ENCODE data around the gene RPS6KA2. TPM values are rescaled to one million over a fixed set of nuclear protein-coding genes. Genes with fewer than 3 reads are reported as not detected.
A peak's percentile ranks its signal among the peaks of the same experiment; 100 is the strongest.

Gene RPS6KA2
- total RNA-seq, 2 donors from 2014 or later: 2.9 to 4.0 TPM

DNA sequence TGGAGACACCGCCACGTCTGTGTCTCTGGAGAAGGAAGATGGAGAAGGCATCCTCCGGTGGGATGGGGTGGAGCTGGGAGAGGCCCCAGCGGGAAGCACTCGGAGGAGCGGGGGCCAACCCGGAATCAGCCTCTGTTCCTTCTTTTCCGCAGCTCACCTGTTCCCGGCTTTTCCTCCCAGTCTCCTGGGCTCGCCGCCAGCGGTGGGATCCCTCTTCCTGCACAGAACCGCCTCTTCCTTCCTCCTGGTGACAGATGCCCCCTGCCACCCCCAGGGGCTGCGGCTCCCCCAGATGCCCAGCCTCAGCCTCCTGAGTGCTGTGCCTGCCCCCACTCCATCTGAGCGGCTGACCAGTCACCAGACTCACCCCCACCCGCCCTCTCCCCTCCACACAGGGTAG, 63.9 kb downstream of the RPS6KA2 start:
- peaks cover 0 to 9% of the 10 kb centered on the region in 2 donors for H3K36me3 Mint-ChIP-seq
- H3K27ac Mint-ChIP-seq: no peak overlapping the region
- no peak for DNase-seq (ENCODE audit: low spot score in 2 of 2)
- peaks cover 4 to 18% of the 10 kb centered on the region in 2 donors for H3K9me3 Mint-ChIP-seq
- no peak for ATAC-seq

DNA sequence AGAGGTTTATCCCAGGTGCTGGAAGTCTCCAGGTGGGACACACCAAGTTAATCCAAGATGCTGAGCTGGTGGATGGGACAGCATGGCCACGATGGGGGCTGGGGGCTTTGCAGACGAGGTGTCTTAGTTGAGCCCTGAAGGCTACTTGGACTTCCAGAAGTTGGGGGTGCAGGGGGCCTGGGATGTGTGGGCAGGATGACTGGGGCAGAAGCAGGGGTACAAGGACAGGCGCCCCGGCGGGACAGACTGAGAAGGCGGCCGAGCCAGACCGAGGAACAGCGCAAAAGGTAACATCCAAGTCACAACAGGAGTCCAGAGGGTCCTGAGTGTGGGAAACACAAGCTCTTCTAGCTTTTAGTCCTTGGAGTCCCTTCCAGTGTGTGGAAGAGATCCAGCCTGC, 64.3 kb downstream of the RPS6KA2 start:
- no peak overlapping the region for H3K27ac Mint-ChIP-seq
- ATAC-seq (no peak), DNase-seq (ENCODE audit: low spot score in 2 of 2) (no peak)
- H3K36me3 Mint-ChIP-seq: peaks cover 0 to 9% of the 10 kb centered on the region in 2 donors
- peaks cover 4 to 18% of the 10 kb centered on the region in 2 donors for H3K9me3 Mint-ChIP-seq

DNA sequence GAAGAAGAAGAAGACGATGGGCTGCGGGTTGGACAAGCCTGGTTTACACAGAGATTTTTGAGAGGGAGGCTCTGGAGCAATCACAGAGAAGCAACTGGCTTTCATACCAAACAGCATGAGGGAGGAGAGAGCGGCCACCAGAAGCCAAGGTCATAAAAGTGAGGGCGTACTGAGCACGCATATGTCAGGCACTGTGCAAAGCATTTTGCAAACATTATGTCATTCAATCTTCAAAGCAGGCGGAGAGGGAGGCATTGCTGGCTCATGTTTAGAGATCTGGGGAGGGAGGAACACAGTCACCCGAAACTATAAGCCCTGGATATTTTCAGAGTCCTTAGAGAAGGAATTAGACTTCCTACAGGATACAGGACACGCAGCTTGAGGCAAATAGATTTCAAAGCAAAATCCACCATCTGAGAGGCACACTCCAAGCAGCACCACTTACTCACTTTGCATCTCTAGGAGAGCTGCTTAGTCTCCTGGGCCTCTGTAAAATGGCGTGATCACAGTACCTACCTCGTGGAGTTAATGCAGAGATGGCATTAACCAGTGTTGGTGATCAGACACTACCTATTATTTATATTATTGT, 65.2 kb downstream of the RPS6KA2 start:
- H3K9me3 Mint-ChIP-seq: peaks cover 4 to 18% of the 10 kb centered on the region in 2 donors
- no peak overlapping the region for H3K27ac Mint-ChIP-seq
- peaks cover 0 to 14% of the 10 kb centered on the region in 2 donors for H3K36me3 Mint-ChIP-seq
- ATAC-seq (no peak), DNase-seq (ENCODE audit: low spot score in 2 of 2) (no peak)

DNA sequence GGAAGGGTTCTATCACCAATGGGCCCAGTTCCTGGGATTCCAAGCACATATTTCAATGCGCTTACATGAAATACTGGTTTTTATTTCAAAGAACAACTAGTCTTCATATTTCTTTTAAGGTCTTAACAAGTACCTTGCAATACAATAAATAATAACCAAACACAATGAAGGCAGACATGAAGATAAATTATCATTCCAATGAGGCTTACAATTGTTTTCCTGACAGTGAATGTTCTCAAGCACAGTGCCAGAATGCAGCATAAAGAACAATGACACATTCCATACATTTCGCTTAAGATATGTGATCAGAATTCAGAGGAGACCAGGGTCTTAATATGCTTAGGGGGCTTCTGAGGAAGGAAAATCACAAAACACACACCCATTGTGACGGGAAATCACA, 66.8 kb downstream of the RPS6KA2 start:
- H3K9me3 Mint-ChIP-seq: peaks cover 4 to 18% of the 10 kb centered on the region in 2 donors
- DNase-seq (ENCODE audit: low spot score in 2 of 2) (no peak), ATAC-seq (no peak)
- H3K27ac Mint-ChIP-seq: no peak overlapping the region
- H3K36me3 Mint-ChIP-seq: peaks cover 0 to 16% of the 10 kb centered on the region in 2 donors

DNA sequence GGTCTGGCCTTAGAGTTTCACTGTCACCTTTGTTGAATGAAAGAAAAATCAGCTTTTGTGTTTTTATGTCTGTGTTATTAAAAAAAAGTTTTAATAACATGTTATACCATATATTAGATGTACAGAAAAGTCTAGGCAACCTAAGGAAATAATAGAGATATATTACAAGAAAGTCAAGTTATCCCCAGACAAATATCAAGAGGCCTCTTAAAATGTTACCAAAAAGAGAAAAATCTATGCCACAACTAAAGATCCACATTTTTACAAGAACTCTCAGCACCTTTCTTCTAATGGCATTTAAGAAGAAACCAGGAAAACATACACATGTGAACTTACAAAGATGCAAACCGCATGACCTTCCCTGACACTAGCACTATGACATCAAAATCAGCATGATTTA, 67.4 kb downstream of the RPS6KA2 start:
- peaks cover 0 to 16% of the 10 kb centered on the region in 2 donors for H3K36me3 Mint-ChIP-seq
- no peak for DNase-seq (ENCODE audit: low spot score in 2 of 2)
- H3K9me3 Mint-ChIP-seq: peaks cover 4 to 18% of the 10 kb centered on the region in 2 donors
- no peak overlapping the region for H3K27ac Mint-ChIP-seq
- ATAC-seq: no peak

DNA sequence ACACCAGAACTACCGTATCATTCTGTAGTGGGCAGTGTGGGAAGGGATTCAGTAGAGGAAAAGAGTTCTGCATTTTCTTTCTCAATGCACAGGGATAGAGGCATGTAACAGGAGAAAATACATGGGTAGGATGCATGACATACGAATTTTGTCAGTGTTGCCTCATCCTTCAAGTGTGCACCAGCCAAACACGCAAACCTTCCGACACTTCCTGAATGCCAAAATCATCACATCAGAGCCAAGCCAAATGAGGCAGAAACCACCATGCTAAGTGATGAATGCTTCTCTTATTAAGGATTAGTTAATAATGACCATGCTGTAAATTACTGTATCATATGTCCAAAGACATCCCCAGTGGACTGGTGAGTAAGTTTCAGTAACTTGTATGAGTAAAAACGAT, 67.8 kb downstream of the RPS6KA2 start:
- peaks cover 0 to 16% of the 10 kb centered on the region in 2 donors for H3K36me3 Mint-ChIP-seq
- no peak overlapping the region for H3K27ac Mint-ChIP-seq
- no peak for ATAC-seq
- peaks cover 4 to 18% of the 10 kb centered on the region in 2 donors for H3K9me3 Mint-ChIP-seq
- no peak for DNase-seq (ENCODE audit: low spot score in 2 of 2)

DNA sequence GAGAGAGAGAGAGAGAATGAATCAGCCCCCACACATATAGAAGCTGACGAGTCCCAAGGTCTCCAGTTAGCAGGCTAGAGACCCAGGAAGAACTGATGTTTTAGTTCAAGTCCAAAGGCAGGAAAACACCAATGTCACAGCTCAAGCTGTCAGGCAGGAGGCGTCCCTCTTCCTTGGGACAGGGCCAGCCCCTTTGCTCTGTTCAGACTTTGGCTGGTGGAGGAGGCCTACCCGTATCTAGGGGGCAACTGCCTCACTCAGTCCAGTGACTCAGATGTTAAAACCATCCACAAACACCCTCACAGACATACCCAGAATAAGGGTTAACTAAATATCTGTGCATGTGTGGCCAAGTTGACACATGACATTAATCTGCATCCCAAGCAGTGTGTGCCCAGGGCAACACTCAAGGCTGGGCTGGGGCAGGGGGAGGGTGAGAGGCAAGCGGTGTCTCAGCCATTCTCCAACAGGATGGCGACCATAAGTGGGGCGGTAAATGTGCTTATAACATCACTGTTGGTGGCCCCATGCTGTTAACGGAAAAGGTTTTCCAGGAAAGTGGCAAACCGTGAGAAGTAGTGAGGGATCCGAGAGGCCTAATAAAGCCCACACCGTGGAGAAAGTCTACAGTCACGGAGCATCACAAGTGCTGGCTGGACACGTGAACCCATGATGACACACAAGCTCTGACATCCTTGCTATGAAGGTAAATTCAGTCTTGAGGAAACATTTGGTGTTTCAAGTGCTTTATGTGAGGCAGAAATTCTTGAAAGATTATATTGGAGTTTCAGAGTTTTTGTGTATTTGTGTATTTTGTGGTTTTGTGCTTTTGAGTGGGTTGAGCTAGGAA, 68.7 kb downstream of the RPS6KA2 start:
- H3K27ac Mint-ChIP-seq: no peak overlapping the region
- peaks cover 0 to 16% of the 10 kb centered on the region in 2 donors for H3K36me3 Mint-ChIP-seq
- ATAC-seq (no peak), DNase-seq (ENCODE audit: low spot score in 2 of 2) (no peak)
- H3K9me3 Mint-ChIP-seq: peaks cover 4 to 18% of the 10 kb centered on the region in 2 donors

DNA sequence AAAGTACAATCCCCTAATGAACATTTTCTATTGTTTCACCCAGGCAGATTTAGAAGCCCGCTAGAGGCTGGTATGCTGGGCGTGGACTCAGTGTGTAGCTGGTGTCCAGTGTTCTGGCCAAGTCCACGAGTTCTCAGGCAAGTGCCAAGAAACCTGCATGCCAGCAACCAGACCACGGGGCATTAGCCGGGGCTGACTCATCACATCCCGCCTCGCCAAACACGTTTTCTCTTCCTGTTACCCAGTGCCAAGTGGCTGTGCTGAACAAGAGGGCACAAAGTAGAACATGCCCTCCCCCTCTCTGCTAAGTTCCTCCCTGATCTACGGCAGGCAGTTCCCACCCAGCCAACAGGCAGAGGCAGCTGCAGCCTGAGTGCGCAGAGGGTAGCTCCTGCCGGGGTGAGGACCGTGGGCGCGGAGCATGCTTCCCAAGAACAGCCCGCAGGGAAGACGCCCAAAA, 70.2 kb downstream of the RPS6KA2 start:
- peak in 1 of 2 donors; percentile 56 for ATAC-seq
- no peak for DNase-seq (ENCODE audit: low spot score in 2 of 2)
- Mint-ChIP-seq H3K36me3 (peaks cover 0 to 16% of the 10 kb centered on the region in 2 donors), H3K27ac (peak overlapping the region; percentile 5 to 68), H3K9me3 (peaks cover 4 to 18% of the 10 kb centered on the region in 2 donors)

DNA sequence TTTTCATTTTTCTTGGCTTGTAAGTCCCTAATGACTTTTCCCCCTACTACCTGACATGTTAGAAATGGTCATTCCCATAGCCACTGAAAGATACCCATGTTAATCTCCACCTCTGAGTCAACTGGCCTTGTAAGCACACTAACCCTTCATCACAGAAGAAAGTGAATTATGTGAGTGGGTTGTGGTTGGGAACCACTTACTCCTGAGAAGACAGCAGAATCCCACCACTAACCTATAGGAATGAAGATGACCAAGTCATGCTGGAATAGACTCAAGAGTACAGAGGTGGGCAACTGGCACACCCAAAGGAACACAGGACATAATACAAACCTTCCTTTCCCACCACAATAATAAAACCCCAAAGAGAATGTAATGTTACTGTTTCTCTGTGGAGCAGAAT, 70.7 kb downstream of the RPS6KA2 start:
- peaks cover 0 to 16% of the 10 kb centered on the region in 2 donors for H3K36me3 Mint-ChIP-seq
- ATAC-seq: peak in 1 of 2 donors; percentile 22
- H3K9me3 Mint-ChIP-seq: peaks cover 3 to 14% of the 10 kb centered on the region in 2 donors
- no peak for DNase-seq (ENCODE audit: low spot score in 2 of 2)
- H3K27ac Mint-ChIP-seq: no peak overlapping the region

DNA sequence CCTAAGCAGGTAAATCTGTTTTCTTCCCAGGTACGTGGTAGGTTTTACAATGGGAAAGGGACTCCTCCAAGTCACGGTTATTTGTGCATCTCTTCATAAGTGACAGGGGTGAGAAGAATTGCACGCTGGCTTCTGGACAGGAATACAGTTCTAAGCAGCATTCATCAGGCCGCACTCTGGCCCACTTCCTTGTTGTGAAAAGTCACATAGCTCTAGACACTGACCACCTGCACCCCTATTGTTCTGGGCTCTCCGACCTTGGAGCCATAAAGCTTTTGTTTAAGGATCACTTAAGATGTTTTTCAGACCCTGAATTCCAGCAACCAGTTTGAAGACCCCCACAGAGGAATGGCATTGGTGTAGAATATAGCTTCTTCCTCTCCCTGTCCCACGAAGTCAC, 72.0 kb downstream of the RPS6KA2 start:
- ATAC-seq: no peak
- H3K27ac Mint-ChIP-seq: no peak overlapping the region
- no peak for DNase-seq (ENCODE audit: low spot score in 2 of 2)
- peaks cover 0 to 16% of the 10 kb centered on the region in 2 donors for H3K36me3 Mint-ChIP-seq
- peaks cover 0 to 11% of the 10 kb centered on the region in 2 donors for H3K9me3 Mint-ChIP-seq

DNA sequence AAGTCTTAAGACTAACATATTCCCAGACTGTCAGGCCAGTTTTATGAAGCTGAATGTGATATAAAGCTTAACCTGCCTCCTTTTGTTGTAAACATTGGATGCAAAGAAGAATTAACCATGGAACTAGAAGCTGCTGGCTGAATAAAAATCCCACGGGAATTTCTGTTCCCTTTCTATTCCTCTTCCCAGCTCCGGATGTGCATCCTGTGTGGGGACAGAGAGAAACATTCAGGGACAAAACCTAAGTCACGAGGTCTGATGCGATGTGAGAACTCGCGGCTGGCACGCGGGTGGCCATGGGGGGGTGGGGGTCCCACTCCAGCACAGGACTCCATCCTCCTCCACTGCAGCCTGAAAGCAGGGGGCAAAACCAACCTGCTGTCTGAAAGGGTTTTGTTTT, 72.7 kb downstream of the RPS6KA2 start:
- no peak for DNase-seq (ENCODE audit: low spot score in 2 of 2)
- H3K36me3 Mint-ChIP-seq: peaks cover 0 to 16% of the 10 kb centered on the region in 2 donors
- no peak overlapping the region for H3K27ac Mint-ChIP-seq
- ATAC-seq: no peak
- H3K9me3 Mint-ChIP-seq: peaks cover 0 to 5% of the 10 kb centered on the region in 2 donors

DNA sequence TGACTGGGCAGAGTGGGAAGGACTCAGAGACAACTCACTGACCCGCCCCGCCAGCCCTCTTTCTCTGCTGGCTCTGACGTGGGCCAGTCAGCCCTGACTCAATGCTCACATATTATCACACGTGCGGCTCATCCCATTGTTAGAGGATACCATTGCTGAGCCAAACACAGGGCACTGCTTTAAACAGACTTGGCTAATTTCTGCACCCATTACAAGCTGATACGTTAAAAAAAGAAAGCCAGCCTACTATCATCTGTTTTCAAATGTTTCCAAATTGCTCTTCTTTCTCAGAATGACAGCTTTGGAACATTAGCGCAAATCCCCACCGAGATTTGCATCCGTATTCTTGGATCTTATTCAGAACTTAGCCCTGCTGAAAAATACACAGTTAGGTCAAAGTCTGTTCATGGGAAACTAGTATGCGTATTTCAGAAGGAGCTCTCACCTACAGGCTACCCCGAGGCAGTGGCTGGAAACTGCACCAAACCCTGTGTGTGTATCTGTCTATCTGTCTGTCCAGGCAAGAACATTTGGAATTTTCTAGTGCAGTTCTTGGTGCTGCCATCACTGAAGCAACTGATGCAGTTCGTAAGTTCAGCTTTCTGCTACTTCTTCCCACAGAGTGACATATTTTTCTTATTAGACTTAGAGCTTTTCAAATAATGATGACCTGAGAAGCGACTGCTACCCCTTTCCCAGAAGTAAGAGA, 73.3 kb downstream of the RPS6KA2 start:
- Mint-ChIP-seq H3K36me3 (peaks cover 0 to 11% of the 10 kb centered on the region in 2 donors), H3K27ac (no peak overlapping the region), H3K9me3 (no peaks in the 10 kb centered on the region)
- DNase-seq (ENCODE audit: low spot score in 2 of 2): no peak
- no peak for ATAC-seq

DNA sequence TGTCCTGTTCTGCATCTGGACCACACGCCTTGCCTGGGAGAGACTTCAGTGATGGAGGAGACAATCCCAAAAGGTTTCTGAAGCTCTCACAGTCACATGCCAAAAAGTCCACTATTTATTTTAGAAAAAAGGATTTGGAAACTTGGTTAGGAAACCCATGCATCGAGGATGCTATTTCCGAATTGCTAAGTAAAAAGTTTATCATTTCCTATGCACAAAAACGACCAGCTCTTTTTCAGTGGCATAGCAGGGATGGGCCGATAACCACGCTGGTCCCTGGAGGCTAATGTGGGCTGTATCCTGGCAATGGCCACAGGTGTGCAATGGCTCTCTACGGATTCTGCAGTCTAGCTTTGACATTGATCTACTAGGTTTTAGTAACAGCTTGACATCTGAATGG, 74.5 kb downstream of the RPS6KA2 start:
- Mint-ChIP-seq H3K36me3 (peaks cover 0 to 7% of the 10 kb centered on the region in 2 donors), H3K27ac (peak overlapping the region in 1 of 2 donors; percentile 44), H3K9me3 (no peaks in the 10 kb centered on the region)
- ATAC-seq (no peak), DNase-seq (ENCODE audit: low spot score in 2 of 2) (no peak)

DNA sequence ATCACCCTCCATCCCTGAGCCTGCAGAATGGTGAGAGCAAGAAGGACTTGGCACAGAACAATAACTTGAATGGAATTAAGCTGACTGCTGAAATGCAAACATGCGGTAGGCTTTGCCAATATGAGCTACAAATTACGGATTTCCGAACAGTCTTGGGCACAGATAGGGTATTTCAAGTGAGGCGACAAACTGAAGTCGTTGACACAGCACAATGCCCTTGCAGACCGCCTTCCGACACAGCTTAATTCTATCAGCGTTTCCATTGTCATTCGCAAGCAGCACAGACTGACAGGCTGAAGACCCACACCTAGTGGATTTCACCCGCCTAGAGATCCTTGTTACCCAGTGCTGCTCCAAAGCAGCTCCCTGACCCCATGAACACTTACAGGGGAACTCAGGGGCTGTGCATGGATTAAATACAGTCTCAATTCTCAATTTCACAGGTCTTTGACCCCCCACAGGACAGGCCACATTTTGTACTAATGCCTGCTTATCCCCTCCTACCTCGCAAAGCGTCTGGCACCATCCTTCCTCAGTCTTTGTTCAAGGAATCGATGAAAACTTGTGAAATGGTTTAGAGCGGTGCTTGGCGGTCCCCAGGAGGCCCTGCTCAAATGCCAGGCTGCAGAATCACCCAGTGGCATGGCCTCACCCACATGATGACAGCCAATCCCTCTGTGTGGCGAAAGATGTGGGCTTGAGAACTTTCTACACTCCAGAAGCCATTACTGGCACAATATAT, 75.1 kb downstream of the RPS6KA2 start:
- DNase-seq (ENCODE audit: low spot score in 2 of 2): no peak
- no peak for ATAC-seq
- no peak overlapping the region for H3K27ac Mint-ChIP-seq
- peaks cover 0 to 3% of the 10 kb centered on the region in 2 donors for H3K36me3 Mint-ChIP-seq
- no peaks in the 10 kb centered on the region for H3K9me3 Mint-ChIP-seq

DNA sequence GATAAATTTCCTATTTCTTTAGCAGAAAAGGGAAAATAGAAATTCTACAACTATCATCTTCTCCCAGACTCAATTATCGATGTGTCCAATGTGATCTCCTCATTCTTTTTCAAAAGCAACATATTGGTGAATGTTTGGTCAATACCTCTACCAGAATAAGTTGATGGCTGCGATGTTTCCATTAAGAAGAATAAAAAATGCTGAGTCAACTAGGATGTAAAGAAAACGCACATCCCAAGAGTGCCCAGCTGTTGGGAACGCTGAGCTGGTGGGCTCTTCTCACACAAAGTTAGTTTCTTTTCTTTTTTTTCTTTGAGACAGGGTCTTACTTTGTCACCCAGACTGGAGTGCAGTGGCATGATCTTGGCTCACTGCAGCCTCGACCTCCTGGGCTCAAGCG, 80.4 kb downstream of the RPS6KA2 start:
- H3K27ac Mint-ChIP-seq: no peak overlapping the region

More for the DNA sequence above, 80.4 kb downstream of the RPS6KA2 start:
- no peak for ATAC-seq
- Mint-ChIP-seq H3K9me3 (no peaks in the 10 kb centered on the region), H3K36me3 (peaks cover 0 to 4% of the 10 kb centered on the region in 2 donors)
- DNase-seq (ENCODE audit: low spot score in 2 of 2): no peak
